Measurements from ENCODE around the gene UPK2. TPM values are rescaled to one million over a fixed set of nuclear protein-coding genes. Genes with fewer than 3 reads are reported as not detected.

Gene UPK2
- total and polyA plus RNA-seq, 2 of the 13 experiments (the other 11 are each of a cell fraction or from before 2014, with no cell fraction given): not detected

DNA sequence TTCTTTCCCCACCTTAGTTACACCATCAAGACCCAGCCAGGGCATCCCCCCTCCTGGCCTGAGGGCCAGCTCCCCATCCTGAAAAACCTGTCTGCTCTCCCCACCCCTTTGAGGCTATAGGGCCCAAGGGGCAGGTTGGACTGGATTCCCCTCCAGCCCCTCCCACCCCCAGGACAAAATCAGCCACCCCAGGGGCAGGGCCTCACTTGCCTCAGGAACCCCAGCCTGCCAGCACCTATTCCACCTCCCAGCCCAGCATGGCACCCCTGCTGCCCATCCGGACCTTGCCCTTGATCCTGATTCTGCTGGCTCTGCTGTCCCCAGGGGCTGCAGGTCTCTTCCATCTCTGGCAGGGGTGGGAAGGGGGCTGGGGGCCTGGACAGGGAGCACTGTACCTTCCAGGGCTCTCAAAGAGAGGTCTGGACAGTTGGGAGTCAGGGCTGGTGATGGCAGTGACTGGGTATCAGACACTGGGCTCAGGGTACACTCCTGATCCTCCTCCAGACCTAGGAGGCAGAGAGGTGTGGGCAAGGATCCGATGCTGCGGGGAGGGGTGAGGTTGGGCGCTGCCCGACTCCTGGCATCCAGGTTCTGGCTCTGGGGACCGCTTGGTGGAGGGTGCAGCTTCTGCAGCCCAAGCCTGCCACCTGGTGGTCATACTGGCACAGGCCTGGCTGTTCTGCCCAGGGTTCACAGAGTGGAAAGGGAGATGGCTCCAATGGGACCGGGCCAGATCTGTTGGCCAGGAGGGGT lies at the start of gene UPK2 (continued):
- TF ChIP-seq, protein P1, sequence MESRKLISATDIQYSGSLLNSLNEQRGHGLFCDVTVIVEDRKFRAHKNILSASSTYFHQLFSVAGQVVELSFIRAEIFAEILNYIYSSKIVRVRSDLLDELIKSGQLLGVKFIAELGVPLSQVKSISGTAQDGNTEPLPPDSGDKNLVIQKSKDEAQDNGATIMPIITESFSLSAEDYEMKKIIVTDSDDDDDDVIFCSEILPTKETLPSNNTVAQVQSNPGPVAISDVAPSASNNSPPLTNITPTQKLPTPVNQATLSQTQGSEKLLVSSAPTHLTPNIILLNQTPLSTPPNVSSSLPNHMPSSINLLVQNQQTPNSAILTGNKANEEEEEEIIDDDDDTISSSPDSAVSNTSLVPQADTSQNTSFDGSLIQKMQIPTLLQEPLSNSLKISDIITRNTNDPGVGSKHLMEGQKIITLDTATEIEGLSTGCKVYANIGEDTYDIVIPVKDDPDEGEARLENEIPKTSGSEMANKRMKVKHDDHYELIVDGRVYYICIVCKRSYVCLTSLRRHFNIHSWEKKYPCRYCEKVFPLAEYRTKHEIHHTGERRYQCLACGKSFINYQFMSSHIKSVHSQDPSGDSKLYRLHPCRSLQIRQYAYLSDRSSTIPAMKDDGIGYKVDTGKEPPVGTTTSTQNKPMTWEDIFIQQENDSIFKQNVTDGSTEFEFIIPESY (CRISPR knock-in tag; IDR thresholded peaks at IDR 0.05): peak; percentile 56; the same call in 1 of the 2 replicates
- TF ChIP-seq ZBTB21 (CRISPR knock-in tag; IDR thresholded peaks at IDR 0.05) (no peak), RFXAP (CRISPR knock-in tag; IDR thresholded peaks at IDR 0.05; ENCODE audit: borderline replicate concordance) (no peak), KDM1A (CRISPR knock-in tag; IDR thresholded peaks at IDR 0.05) (no peak), NCOA2 (CRISPR knock-in tag; IDR thresholded peaks at IDR 0.05) (no peak), NR2C2 (CRISPR knock-in tag; IDR thresholded peaks at IDR 0.05; ENCODE audit: borderline replicate concordance) (no peak), EZH2 (conservative IDR thresholded peaks at IDR 0.05; ENCODE audit: low read depth, low read length) (no peak), NFE2L2 (IDR thresholded peaks at IDR 0.05; ENCODE audit: low read length) (no peak), ZNF180 (CRISPR knock-in tag; IDR thresholded peaks at IDR 0.05; ENCODE audit: borderline replicate concordance, low read depth) (no peak), ZNF577 (CRISPR knock-in tag; IDR thresholded peaks at IDR 0.05; ENCODE audit: borderline replicate concordance, low read depth) (no peak), ZNF431 (CRISPR knock-in tag; IDR thresholded peaks at IDR 0.05; ENCODE audit: borderline replicate concordance, low read depth) (no peak), SOX13 (IDR thresholded peaks at IDR 0.05) (no peak), SOX13 (CRISPR knock-in tag; conservative IDR thresholded peaks at IDR 0.05 in 1 of 2, IDR thresholded peaks at IDR 0.05 in 1 of 2) (no peak), ZNF709 (CRISPR knock-in tag; IDR thresholded peaks at IDR 0.05) (no peak), RFXANK (CRISPR knock-in tag; IDR thresholded peaks at IDR 0.05) (no peak), ZBTB42 (CRISPR knock-in tag; IDR thresholded peaks at IDR 0.05) (no peak), MED13 (CRISPR knock-in tag; IDR thresholded peaks at IDR 0.05) (no peak), ZNF816 (CRISPR knock-in tag; IDR thresholded peaks at IDR 0.05; ENCODE audit: borderline replicate concordance) (no peak), MXD4 (CRISPR knock-in tag; IDR thresholded peaks at IDR 0.05) (no peak)
- TF ChIP-seq, protein P2, sequence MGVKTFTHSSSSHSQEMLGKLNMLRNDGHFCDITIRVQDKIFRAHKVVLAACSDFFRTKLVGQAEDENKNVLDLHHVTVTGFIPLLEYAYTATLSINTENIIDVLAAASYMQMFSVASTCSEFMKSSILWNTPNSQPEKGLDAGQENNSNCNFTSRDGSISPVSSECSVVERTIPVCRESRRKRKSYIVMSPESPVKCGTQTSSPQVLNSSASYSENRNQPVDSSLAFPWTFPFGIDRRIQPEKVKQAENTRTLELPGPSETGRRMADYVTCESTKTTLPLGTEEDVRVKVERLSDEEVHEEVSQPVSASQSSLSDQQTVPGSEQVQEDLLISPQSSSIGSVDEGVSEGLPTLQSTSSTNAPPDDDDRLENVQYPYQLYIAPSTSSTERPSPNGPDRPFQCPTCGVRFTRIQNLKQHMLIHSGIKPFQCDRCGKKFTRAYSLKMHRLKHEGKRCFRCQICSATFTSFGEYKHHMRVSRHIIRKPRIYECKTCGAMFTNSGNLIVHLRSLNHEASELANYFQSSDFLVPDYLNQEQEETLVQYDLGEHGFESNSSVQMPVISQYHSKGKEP (CRISPR knock-in tag; IDR thresholded peaks at IDR 0.05): no peak
- TF ChIP-seq, protein P3, sequence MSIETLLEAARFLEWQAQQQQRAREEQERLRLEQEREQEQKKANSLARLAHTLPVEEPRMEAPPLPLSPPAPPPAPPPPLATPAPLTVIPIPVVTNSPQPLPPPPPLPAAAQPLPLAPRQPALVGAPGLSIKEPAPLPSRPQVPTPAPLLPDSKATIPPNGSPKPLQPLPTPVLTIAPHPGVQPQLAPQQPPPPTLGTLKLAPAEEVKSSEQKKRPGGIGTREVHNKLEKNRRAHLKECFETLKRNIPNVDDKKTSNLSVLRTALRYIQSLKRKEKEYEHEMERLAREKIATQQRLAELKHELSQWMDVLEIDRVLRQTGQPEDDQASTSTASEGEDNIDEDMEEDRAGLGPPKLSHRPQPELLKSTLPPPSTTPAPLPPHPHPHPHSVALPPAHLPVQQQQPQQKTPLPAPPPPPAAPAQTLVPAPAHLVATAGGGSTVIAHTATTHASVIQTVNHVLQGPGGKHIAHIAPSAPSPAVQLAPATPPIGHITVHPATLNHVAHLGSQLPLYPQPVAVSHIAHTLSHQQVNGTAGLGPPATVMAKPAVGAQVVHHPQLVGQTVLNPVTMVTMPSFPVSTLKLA (IDR thresholded peaks at IDR 0.05): no peak
- TF ChIP-seq, protein P4, sequence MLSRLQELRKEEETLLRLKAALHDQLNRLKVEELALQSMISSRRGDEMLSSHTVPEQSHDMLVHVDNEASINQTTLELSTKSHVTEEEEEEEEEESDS (CRISPR knock-in tag; IDR thresholded peaks at IDR 0.05; ENCODE audit: borderline replicate concordance): no peak
- TF ChIP-seq, protein P5, sequence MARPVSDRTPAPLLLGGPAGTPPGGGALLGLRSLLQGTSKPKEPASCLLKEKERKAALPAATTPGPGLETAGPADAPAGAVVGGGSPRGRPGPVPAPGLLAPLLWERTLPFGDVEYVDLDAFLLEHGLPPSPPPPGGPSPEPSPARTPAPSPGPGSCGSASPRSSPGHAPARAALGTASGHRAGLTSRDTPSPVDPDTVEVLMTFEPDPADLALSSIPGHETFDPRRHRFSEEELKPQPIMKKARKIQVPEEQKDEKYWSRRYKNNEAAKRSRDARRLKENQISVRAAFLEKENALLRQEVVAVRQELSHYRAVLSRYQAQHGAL (CRISPR knock-in tag; IDR thresholded peaks at IDR 0.05; ENCODE audit: not compliant biosample characterization): no peak

Data from HepG2 (cell line).